D341Med (cell line): ENCODE results near the gene MYBPC1.
"Not testable (repeated sequence)": the region's sequence is repeated elsewhere in the genome, so short reads cannot be mapped to it uniquely, and the experiment has no call there.

Experiments
- DNase-seq: peaks from one replicate; pipeline ENCODE4 v3.0.0; 2012; ENCODE audit warnings: low spot score

MYBPC1 gene

DNA sequence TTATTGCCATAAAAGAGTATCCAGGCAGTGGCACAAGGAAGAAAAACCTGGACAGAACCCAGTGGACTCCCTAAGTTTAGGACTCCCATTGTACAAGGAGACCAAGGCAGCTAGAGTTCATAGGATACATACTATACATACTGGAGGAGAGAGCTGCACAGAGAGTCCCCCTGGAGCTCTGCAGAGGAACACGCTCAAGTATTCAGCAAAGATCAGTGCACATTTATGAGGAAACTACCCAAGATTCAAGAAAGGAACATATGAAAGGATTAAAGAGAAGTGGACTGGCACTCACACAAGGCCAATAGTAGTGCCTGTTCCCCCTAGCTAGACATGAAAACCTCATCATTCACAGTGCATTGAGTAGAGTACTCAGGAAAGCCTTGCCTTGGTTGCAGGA, 59.7 kb downstream of the MYBPC1 start:
- no peak for DNase-seq

DNA sequence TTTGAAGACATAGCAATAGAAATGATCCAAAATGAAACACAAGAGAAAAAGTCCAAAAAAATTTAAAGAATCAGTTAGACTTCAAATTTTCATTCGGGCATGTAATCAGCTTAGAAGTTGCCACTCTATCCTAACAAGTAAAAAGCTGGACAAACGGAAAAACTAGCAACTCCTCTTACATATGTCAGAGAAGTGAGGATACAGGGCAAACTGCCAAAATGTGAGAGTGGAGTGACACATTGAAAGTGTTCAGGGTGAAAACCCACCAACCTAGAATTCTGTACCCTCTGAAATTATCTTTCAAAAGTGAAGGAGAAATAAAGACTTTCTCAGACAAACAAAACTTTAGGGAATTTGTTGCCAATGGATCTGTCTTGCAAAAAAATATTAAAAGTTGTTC, 60.6 kb downstream of the MYBPC1 start:
- no peak for DNase-seq

DNA sequence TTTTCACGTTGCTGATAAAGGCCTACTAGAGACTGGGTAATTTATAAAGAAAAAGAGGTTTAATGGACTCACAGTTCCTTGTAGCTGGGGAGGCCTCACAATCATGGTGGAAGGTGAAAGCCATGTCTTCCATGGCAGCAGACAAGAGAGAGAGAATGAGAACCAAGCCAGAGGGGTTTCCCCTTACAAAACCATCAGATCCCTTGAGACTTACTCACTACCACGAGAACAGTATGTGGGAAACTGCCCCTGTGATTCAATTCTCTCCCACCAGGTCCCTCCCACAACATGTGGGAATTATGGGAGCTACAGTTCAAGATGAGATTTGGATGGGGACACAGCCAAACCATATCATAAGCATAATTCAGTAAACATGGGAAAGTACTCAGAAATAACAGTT, 65.9 kb downstream of the MYBPC1 start:
- DNase-seq: not testable (repeated sequence)

DNA sequence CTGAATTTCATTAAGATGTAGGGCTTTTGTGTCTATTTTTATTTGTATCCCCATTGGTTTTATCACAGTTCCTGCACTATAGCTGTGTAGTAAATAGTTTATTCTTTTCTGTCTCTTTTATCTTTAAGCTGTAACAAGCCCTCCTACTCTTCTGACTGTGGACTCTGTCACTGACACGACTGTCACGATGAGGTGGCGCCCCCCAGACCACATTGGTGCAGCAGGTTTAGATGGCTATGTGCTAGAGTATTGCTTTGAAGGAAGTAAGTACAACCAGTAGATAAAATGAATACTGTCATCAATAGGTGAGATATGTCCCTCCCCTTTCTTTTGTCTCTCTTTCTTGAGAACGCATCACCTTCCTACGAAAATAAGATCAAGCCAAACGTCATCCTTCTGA, 68.5 kb downstream of the MYBPC1 start:
- no peak for DNase-seq

DNA sequence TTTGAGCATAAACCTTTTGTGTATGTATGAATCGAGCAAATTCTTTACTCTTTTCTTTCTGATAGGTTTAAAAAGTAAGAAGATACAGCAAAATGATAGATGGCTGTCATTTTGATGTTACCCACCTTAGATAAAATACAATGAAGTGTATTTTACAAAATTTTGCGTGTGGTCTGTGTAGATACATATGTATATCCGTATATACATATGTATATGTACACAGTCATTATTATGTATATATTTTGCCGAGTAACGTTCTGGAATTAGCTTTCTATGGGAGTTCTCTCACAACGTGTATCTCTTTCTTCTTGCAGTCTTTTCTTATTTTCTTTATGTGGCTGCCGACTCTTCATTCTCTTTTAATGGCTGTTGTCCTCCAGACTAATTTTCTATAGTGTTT, 70.2 kb downstream of the MYBPC1 start:
- no peak for DNase-seq

DNA sequence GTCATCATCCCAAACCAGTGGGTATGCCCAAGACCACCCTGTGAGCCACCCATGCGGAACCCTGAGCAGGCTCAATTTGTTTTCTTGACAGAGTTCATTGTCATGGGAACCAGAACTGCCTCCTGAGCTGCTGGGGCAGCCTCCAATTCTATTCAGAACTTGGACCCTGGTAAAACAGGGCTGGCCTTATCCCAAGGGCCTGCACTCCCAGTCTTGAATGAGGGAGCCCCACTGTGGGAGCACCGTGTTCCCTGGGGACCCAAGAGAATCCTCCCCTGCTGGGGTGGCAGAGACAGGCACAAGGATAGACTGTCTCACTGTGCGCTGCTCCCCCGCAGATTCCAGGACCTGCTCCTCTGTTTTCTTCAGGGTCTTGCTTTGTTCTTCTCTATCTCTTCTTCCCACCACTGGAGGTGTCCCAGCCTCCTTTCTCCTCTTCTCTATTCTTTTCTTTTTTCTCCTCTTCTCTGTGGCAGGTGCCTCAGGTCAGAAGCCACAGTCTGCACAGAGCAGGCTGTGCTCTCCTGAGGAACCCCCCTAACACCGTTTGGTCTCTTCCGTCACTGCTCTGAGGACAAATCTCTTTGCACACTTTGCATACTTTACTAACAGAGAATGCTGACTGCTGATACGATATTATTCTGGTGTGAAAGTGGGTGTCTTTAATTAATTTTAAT, 71.4 kb downstream of the MYBPC1 start:
- DNase-seq: no peak

DNA sequence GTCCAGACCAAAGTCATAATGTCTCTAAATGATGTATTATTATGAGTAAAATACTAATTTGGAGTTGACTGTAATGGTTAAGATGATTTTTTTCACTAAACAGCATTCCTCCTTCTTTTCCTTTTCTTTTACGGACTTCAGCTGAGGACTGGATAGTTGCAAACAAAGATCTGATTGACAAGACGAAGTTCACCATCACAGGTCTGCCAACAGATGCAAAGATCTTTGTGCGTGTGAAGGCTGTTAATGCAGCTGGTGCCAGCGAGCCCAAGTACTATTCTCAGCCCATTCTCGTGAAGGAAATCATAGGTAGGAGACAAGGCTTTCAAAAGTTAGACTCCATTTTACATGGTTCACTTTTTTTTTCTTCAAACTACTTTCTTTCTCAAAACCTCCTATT, 72.8 kb downstream of the MYBPC1 start:
- no peak for DNase-seq

DNA sequence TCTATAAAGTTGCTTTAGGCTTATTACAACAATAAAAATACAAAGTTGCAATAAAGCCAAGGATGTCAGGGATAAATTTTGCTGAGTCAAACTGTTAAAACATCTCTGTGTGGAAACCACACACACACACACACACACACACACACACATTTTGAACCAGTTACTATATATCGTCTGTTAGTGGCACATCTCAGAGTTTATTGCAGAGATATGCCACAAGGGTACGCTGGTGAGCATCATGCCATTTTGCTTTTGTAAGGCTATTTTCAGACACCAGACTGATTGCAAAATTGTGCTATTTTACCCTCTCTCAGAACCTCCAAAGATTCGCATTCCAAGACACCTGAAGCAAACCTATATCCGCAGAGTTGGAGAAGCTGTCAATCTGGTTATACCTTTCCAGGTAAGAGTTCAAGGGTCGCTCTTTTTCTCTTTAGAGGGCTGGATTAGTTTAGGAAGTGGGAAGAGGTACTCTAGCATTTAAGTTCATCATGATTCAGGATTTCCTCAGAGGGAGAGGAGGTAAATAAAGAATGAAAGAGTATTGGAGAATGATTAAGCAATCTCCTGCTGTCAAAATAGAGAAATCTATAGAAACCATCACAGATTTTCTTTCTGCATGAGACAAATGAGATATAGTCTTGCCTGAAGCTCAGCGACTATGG, 75.4 kb downstream of the MYBPC1 start:
- DNase-seq: peak; percentile 29

DNA sequence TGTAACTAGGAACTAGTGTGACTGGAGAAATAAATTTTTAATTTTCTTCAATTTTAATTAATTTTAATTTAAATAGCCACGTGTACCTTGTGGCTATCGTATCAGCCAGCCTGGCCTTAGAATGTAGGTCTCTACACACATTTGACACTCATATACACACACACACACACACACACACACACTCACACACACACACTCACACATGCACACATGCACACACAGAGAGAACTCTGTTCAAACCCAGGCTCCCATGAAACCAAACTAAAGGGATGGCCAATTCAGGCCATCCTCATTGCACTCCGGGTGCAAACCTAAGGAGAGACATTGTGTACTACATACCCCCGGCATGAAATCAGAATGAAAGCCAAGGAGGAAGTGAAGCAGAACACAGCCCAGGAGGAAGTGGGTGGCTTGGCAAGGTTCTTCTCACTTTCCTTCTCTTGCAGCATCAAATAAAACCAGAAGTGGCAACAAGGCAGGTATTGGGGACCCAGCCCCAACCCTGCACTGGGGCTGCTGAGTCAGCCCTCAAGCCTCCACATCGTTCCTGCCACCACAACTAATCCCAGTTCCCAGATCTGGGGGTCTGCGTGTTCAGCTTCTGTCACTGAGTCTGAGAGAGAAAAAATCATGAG, 76.5 kb downstream of the MYBPC1 start:
- DNase-seq: no peak

DNA sequence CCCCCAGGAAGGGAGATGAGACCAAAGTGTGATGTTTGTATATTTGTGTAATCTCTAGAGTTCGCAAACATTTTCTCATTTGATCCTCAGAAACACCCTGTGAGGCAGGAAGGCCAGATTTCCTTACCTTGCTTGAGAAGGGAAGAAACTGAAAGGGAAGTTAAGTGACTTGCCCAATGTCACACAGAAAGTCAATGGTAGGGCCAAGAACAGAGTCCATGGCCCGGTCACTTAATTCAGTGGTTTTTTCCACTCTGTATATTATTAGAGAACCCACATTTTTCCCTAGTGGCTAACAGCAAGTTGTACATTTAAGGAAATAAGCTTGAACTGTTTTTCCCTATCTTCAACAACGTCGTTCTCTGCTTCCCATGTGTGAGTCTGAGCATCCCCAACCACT, 77.1 kb downstream of the MYBPC1 start:
- no peak for DNase-seq

DNA sequence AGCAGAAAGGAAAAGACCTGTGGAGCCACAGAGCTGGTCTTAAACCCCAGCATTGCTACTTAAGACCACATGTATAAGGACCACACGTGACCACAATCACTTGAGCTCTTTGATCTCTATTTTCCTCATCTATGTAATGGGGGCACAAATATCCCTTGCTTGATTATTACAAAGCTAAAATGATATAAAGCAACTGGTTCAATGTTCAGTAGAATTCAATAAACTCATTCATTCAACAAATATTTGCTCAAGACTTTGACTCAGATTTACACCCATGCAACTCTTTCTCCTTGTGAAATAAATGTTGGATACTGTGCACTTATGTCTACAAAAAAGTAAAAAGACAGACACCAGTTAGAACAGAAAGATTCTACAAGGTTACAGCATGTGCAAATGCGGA, 80.8 kb downstream of the MYBPC1 start:
- no peak for DNase-seq

DNA sequence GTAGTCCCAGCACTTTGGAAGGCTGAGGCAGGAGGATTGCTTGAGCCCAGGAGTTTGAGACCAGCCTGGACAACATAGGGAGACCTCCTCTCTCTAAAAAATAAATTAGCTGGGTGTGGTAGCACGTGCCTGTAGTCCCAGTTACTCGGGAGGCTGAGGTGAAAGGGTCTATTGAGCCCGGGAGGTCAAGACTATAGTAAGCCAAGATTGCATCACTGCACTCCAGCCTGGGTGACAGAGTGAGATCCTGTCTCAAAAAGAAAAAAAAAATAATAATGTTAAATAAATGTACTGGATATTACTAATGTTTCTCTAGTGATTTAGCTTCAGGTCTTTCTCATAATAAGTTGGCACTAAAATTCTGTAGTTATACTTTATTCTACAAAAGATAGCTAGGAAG, 81.7 kb downstream of the MYBPC1 start:
- not testable (repeated sequence) for DNase-seq

DNA sequence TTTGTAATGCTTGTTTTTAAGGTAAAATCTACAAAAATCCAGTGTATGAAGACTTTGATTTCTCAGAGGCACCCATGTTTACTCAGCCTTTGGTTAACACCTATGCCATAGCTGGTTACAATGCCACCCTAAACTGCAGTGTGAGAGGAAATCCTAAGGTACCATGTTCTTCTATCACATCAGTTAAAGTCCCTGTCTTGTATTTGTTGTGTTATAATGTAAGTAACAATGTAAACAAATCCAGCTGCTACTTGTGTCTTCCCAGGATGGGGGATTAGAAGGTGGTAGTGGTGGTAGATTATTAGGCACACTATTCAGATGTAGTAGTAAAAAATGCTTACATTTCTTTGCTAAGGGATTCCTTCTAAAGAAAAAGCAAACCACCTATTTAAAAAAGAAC, 83.3 kb downstream of the MYBPC1 start:
- no peak for DNase-seq

DNA sequence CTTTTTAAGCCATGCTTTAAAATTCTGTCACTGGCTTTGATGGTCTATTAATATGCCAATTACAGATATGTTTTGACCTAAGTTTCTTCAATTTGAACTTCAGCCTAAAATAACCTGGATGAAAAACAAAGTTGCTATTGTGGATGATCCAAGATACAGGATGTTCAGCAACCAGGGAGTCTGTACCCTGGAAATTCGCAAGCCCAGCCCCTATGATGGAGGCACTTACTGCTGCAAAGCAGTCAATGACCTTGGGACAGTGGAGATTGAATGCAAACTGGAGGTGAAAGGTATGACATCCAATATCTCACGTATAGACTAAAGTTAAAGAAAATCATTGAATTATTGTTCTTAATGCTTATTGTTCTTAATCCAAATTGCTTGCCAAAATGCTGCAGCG, 85.5 kb downstream of the MYBPC1 start:
- no peak for DNase-seq

DNA sequence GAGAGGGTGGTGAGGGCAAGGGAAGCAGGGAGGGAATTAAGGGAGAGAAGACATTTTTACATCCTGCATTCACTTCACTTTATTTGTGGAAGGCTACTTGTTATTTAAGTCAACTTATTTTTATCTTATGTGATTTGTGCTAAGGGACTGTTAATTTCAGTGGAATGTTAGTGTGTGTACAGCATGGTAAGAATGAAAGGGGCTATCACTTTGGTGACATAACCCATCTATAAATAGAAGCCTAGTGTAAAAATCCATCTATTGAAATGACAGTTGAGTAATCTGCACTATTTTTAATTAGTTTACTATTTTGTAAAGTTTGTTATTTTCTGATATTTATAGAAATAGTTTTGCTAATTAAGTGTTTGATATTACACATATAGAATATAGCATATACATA, 85.9 kb downstream of the MYBPC1 start:
- no peak for DNase-seq

DNA sequence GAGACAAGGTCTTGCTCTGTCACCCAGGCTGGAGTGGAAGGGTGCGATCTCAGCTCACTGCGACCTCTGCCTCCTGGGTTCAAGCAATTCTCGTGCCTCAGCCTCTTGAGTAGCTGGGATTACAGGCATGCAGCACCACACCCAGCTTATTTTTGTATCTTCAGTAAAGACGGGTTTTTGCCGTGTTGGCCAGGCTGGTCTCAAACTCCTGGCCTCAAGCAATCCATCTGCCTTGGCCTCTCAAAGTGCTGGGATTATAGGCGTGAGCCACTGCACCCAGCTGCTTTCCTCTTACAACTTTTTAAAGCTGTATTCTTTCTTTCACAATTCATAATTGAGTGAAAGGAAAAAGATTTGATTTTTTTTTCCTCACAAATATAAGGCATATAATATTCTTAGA, 86.9 kb downstream of the MYBPC1 start:
- DNase-seq: not testable (repeated sequence)

DNA sequence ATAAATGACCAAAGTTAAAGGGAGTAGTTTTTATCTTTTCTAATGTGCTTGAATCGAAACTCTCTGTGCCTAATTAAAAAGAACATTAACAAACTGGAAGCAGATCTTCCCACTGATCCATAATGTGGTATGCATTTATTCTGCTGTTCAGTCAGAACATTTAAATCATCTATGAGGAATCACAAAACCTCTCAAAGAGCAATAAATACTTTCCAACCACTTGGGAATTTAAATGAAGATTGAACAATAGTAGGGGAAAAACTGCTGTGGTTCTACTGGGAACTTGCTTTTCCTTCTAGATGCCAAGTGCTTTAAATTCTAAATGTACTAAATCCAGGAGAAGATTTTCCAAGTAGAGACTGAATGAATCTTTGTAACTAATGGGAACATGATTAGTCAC, 90.3 kb downstream of the MYBPC1 start:
- DNase-seq: no peak

DNA sequence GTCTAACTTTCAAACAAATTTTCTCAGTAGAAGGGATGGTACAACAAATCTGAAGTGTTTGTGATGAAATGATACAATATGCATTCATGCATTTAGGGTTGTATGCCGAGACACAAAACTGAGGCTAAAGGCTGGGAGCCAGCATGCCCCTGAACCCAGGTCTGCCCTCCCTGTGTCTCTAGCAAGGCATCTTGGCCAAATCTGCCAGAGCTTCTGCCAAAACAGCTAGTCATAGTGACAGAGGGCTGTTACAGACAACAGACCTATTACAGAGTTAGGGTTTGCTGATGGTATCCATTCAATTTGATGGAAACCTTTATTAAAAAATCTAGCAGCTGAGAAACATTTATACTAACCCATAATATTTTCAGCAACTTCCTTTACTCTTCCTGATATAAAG, 91.4 kb downstream of the MYBPC1 start:
- DNase-seq: no peak

DNA sequence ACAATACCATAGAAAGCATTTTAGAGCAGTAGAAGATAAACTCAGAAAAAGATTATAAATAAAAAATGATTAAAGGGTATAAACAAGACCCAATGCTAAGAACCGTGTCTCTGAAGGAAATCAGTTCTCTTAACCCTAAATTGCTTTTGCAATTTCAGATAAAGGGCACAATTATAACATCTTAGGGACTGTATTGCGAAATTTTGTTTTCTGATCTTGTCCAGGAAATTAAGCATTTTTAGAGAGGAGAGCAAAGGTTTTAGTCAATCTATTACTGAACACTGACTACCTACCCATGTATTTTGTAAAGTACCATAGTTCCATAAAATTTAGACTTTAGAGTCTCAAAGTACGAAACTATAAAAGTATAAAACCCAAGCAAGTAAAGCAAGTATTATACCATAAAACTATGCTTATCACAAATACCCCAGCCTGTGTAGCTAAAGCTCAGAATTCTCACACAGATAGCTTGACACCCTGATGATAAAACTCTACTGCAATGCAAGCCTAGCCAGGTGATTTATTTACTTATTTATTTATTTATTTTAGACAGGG, 95.8 kb downstream of the MYBPC1 start:
- no peak for DNase-seq

DNA sequence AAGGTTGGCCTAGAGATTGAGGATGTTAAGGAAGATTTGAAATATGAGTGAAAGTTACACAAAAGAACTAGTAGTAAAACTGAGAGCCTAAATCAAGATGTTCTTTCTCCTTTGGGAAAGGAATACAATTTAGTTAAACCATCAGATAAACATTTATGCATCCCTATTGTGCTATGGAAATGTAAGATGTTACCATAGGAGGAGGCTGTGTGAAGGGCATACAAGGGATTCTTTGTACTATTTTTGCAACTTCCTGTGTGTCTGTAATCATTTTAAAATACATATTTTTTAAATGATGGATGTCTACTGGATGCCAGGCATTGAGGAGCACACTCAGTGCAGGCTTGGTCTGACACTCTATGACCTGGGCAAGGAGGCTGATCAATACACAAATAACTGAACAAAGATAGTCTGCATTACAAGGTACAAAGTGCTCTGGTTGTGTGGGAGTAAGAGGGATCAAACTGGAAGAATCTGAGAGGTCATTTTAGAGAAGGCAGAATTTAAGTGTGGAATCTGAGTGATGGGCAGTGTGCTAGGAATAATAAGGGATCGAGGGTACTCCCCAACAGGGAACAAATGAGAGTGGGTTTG, 96.8 kb downstream of the MYBPC1 start:
- DNase-seq: no peak

DNA sequence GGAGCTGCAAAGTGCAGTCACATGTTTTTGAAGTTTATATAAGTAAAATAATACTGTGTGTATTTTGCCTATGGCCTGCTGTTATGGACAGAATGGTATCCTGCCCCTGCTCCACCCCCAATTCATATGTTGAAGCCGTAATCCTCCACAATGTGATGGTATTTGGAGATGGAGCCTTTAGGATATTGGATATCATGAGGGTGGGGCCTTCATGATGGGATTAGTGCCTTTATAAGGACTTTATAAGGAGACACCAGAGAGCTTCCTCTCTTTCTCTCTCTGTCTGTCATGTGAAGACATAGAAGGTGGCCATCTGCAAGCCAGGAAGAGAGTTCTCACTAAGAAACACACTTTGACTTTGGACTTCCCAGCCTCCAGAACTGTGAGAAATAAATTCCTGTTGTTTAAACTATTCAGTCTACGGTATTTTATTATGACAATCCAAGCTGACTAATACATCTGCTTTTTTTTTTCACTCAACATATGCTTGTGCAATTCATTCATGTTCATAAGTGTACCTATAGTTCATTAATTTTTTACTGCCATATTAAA, 99.6 kb downstream of the MYBPC1 start:
- no peak for DNase-seq

DNA sequence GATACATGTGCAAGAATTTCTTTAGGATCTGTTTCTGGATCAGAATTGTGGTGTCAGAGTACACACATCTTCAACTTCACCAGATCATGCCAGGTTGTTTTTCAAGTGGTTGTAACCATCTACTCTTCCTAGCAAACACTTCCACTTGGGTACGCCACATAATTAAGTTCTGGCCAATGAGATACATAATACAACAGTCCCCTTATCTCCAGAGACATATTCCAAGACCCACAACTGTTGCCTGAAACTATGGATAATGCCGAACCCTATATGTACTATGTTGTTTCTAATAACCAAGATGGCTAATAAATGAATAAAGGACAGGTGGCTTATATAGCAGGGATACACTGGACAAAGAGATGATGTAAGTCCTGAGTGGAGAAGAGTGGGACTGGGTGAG, 100.2 kb downstream of the MYBPC1 start:
- no peak for DNase-seq

DNA sequence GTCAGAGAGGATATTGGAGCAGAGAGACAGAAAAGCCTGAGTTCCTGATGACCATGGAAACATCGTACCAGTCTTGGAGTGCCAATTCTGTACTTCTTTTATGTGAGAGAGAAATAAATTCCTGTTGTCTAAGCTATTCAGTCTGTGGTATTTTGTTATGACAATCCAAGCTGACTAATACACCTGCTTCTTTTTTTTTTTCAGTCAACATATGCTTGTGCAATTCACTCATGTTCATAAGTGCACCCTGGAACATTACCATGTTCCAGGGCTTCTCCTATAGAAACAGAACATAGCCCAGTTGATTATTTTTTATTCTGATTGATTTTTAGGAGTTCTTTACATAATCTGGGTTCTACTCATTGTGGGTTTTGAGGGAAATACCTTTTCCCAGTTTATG, 100.9 kb downstream of the MYBPC1 start:
- DNase-seq: no peak
